ENCODE data around the gene ZNF211.

GRCh38 chr19:57682226-57682766, 49.3 kb downstream of the ZNF211 start:
- TF ChIP-seq POLR2A (IDR thresholded peaks at IDR 0.05) (no peak), CTCF (IDR thresholded peaks at IDR 0.05 in 8 of 11, conservative IDR thresholded peaks at IDR 0.05 in 3 of 11) (no peak)
